Activated naive CD4-positive, alpha-beta T cell treated with anti-CD3 and anti-CD28 coated beads for 36 hours (primary cell): ENCODE data around the gene ZBTB46. TPM values are rescaled to one million over a fixed set of nuclear protein-coding genes. Genes with fewer than 3 reads are reported as not detected.

ENCODE experiments used
- CTCF ChIA-PET: fragments of 350-600 bp; sonication (Branson Sonifier 250); formaldehyde crosslinking; loops from one replicate; lab custom pipeline; 2021; ENCODE audit warnings: antibody characterized with exemption; lab: Charles Lee
- DNase-seq: peaks from one replicate; pipeline ENCODE4 v3.0.0-alpha.2; 2020
- H3K27ac Mint-ChIP-seq: one replicate; pipeline ENCODE4 v1.8.0; 2021; ENCODE audit warnings: mild to moderate bottlenecking, mixed read lengths
- H3K27me3 Mint-ChIP-seq: one replicate; pipeline ENCODE4 v1.8.0; 2021; ENCODE audit warnings: low read depth, mixed read lengths
- H3K36me3 Mint-ChIP-seq: one replicate; pipeline ENCODE4 v1.8.0; 2021; ENCODE audit warnings: low read depth, mixed read lengths
- H3K4me1 Mint-ChIP-seq: one replicate; pipeline ENCODE4 v1.8.0; 2021; ENCODE audit warnings: low read depth, mixed read lengths
- H3K4me3 Mint-ChIP-seq: one replicate; pipeline ENCODE4 v1.8.0; 2021; ENCODE audit warnings: mild to moderate bottlenecking, moderate library complexity, mixed read lengths
- H3K9me3 Mint-ChIP-seq: one replicate; pipeline ENCODE4 v1.8.0; 2021; ENCODE audit warnings: mixed read lengths
- intact Hi-C: fragments of 100-400 bp; cut with micrococcal nuclease; formaldehyde crosslinking; loops from one replicate; pipeline ENCODE4 v1.15.1; 2023
- total RNA-seq, 2 experiments: library from RNA; stranded (reverse); gene quantifications; one replicate each; pipeline ENCODE4 v1.2.3, GENCODE V29; 2021

Gene ZBTB46
- total RNA-seq, 2 experiments from 2014 or later, result 0.17 to 0.20 TPM

DNA sequence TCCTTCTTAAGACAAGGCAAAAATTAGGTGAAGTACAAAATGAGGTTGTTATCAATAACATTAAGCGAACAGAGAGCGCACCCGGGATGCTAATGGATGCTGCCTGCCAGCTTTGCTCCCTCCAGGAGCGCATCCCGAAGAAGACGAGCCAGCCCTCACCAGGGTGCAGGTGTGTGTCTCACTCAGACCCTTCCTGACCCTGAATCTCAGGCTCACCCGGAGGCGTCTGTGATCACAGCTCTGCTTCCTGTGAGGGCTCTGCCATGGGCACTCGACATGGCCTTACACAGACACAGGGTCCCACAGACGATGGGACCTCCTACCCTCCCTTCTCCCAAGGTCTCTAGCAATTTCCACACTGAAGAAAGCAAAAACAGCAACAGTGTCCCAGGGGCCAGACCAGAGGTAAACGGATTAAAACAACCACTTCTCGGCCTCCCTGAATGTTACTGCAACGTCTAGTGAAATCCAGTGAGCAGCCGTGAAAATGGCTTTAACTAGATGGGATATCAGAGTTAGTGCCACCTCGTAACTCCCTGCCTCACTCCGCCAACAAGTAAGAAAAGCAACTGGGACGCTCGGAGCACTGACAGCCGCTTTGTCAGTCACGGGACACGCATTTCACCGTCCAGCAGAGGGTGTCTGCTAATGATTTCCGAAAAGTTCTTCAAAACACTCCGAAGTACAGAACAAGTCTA lies 11.7 kb downstream of the ZBTB46 start:
- Mint-ChIP-seq H3K27ac (no peak overlapping the region), H3K4me3 (no peak overlapping the region), H3K36me3 (no peaks in the 10 kb centered on the region), H3K4me1 (no peaks in the 10 kb centered on the region), H3K9me3 (no peaks in the 10 kb centered on the region), H3K27me3 (no peaks in the 10 kb centered on the region)
- no peak for DNase-seq
- CTCF ChIA-PET, result no interaction called here
- intact Hi-C loops, result no loop called here

DNA sequence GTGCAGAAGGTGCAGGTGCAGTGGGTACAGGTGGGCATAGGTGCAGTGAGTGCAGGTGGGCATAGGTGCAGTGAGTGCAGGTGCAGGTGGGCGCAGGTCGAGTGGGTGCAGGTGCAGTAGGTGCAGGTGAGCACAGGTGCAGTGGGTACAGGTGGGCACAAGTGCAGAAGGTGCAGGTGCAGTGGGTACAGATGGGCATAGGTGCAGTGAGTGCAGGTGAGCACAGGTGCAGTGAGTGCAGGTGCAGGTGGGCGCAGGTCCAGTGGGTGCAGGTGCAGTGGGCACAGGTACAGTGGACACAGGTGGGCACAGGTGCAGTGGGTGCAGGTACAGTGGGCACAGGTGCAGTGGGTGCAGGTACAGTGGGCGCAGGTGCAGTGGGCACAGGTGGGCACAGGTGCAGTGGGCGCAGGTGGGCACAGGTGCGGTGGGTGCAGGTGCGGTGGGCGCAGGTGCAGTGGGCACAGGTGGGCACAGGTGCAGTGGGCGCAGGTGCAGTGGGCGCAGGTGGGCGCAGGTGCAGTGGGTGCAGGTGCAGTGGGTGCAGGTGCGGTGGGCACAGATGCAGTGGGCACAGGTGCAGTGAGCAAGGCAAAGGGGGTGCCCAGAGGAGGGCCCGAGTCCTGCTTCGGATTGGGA lies 15.3 kb downstream of the ZBTB46 start:
- intact Hi-C loops, result no loop called here

DNA sequence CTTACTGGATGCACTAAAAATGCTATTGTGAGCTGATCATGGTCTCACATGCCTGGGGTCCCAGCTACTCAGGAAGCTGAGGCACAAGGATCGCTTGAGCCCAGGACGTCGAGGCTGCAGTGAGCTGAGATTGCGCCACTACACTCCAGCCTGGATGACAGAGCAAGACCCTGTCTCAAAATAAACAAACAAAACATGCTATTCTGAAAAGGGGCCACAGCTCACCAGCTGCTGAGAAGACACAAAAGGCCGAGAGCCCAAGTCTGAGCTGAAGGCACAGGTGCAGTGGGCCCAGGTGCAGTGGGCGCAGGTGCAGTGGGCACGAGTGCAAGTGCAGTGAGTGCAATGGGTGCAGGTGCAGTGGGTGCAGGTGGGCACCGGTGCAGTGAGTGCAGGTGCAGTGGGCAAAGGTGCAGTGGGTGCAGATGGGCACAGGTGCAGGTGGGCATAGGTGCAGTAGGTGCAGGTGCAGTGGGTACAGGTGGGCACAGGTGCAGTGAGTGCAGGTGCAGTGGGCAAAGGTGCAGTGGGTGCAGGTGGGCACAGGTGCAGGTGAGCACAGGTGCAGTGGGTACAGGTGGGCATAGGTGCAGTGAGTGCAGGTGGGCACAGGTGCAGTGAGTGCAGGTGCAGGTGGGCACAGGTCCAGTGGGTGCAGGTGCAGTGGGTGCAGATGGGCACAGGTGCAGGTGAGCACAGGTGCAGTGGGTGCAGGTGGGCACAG lies 16.0 kb downstream of the ZBTB46 start:
- CTCF ChIA-PET, result interaction anchor here (0.5 kb wide), 1 partner anchor 10 kb away, joined by 3 read pairs; no protein-coding TSS in a partner anchor
- Mint-ChIP-seq H3K36me3 (no peaks in the 10 kb centered on the region), H3K4me1 (no peaks in the 10 kb centered on the region), H3K27ac (no peak overlapping the region), H3K4me3 (no peak overlapping the region), H3K9me3 (no peaks in the 10 kb centered on the region), H3K27me3 (peaks cover 1% of the 10 kb centered on the region)
- DNase-seq, result no peak
- intact Hi-C loops, result no loop called here

More for the DNA sequence above, 15.3 kb downstream of the ZBTB46 start:
- Mint-ChIP-seq H3K4me3 (no peak overlapping the region), H3K36me3 (no peaks in the 10 kb centered on the region), H3K27ac (no peak overlapping the region), H3K27me3 (peaks cover 1% of the 10 kb centered on the region), H3K9me3 (no peaks in the 10 kb centered on the region), H3K4me1 (no peaks in the 10 kb centered on the region)
- CTCF ChIA-PET, result no interaction called here
- no peak for DNase-seq

DNA sequence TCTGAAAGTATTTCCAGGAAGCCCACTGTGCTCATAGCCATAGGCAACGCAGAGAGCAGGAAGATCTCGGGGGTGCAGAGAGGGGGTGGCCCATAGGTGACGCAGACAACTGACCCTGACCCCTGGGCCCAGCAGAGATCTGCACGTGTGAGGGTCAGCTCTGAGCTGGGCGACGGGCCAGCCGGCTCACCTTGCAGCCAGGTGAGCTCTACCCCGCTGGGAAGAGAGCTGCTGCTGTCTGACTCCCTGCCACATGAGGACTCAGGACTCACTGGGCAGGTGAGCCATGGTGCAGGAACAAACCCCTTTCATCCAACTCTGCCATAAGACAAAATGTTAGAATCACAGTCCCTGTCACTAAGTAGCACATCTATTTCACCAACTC lies 19.6 kb downstream of the ZBTB46 start:
- Mint-ChIP-seq H3K9me3 (no peaks in the 10 kb centered on the region), H3K4me3 (no peak overlapping the region), H3K36me3 (no peaks in the 10 kb centered on the region), H3K4me1 (no peaks in the 10 kb centered on the region), H3K27ac (no peak overlapping the region), H3K27me3 (peaks cover 1% of the 10 kb centered on the region)
- intact Hi-C loops, result no loop called here
- DNase-seq, result no peak
- CTCF ChIA-PET, result no interaction called here

DNA sequence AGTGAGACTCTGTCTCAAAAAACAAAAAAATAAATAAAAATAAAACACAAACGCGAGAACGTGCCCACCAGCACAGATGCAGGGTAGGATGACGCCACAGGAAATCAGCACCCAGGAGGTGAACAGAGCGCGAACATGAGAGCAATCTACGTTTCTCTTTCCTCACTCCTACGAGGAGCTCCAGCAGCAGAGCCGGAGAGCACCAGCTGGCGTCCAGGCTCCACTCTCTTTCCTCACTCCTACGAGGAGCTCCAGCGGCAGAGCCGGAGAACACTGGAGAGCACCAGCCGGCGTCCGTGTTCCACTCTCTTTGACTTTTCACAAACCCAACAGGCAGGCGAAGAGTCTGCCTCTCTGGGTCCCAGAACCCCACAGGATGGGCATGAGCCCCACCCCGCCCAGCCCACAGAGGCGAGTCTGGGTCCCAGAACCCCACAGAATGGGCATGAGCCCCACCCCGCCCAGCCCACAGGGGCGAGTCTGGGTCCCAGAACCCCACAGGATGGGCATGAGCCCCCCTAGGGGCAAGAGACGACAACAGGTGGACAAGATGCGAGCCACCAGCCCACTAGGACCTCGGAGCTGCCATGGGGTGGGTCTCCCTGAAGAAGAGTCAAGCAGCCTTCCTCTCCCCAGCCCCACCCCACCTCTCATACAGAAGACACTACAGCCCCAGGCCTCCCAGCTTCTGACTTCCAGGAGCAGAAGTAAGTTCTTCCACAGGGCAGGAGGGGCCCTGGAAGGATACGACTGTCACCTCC lies 20.2 kb downstream of the ZBTB46 start:
- intact Hi-C loops, result no loop called here
- H3K4me1 Mint-ChIP-seq, result no peaks in the 10 kb centered on the region
- H3K27me3 Mint-ChIP-seq, result peaks cover 1% of the 10 kb centered on the region
- CTCF ChIA-PET, result no interaction called here
- no peaks in the 10 kb centered on the region for H3K36me3 Mint-ChIP-seq
- H3K4me3 Mint-ChIP-seq, result no peak overlapping the region
- DNase-seq, result no peak
- no peaks in the 10 kb centered on the region for H3K9me3 Mint-ChIP-seq
- no peak overlapping the region for H3K27ac Mint-ChIP-seq

DNA sequence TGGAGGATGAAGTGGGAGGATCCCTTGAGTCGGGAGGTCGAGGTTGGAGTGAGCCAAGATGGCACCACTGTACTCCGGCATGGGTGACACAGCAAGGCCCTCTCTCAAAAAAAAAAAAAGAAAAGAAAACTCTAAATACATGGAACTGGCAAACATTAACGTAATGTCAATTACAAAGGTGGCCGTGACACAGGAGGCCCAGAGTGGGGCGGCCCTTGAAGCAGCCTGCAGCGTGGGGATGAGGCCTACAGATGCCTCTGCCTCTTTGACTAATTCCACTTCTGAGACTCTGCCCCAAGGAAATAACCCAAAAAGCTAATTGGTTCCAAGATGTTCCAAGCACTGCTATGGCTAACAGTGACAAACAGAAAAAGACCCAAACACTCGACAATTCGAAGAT lies 21.2 kb downstream of the ZBTB46 start:
- CTCF ChIA-PET, result no interaction called here
- Mint-ChIP-seq H3K27ac (no peak overlapping the region), H3K36me3 (no peaks in the 10 kb centered on the region), H3K27me3 (peaks cover 1% of the 10 kb centered on the region), H3K4me3 (no peak overlapping the region), H3K9me3 (no peaks in the 10 kb centered on the region), H3K4me1 (no peaks in the 10 kb centered on the region)
- intact Hi-C loops, result no loop called here
- DNase-seq, result no peak

DNA sequence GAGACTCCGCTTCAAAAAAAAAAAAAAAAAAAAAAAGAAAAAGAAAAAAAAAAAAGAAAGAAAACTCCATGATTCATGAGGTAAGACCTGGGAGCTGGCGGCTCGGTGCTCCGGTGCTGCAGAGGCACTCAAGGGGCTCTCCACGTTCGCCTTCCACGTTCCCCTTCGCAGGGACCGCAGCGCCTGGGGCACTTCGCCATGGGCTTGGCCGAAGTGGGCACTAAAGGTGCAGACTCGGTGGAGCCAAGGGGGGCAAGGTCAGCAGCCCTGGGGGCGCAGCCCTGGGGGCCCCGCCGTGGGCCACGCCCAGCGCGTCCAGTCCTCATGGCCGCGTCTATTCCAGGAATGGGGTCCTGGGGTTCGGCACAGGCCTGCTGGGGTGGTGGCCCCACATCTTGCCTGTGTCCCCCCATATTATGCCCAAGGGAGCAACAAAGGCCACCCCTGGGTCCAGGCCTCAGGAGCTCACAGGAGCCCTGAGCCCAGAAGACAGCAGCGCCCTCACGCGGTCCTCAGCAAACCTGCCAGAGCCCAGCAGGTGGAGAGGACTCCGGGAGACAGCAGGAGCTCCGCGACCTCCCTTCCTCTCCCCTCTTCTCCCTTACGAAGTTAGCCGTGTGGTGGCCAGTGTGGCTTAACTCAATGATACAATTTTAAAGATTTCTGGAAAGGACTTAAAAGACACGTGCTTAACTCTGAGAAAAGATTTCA lies 21.9 kb downstream of the ZBTB46 start:
- no peaks in the 10 kb centered on the region for H3K36me3 Mint-ChIP-seq
- no peaks in the 10 kb centered on the region for H3K4me1 Mint-ChIP-seq
- no peaks in the 10 kb centered on the region for H3K9me3 Mint-ChIP-seq
- H3K4me3 Mint-ChIP-seq, result no peak overlapping the region
- H3K27me3 Mint-ChIP-seq, result peaks cover 1% of the 10 kb centered on the region
- intact Hi-C loops, result no loop called here
- H3K27ac Mint-ChIP-seq, result no peak overlapping the region
- CTCF ChIA-PET, result no interaction called here
- DNase-seq, result no peak

DNA sequence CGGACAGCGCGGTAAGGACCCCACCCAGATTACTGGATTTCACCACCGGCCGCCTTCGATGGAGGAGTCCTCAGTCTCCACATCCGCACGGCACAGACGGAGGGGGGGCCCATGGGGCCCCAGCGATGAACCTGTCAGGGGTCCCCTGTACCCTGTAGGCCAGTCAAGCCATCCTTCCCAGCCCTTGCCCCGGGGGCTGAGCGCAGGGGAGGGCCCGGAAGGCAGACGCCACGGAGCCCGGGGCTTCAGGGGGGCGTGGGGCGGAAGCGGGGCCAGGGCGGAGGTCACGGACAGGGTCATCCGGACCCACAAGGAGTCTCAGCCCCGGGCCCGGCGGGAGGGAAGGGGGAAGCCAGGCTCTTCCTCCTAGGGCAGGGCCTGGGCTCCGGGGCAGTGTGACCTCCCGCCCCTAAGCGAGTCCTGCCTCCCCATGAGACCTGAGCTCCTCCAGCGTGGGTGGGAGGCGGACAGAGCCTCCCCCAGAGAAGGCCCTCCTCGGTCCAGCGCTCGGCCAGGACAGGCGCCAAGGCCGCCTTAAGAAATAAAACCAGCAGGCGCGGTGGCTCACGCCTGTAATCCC lies 22.8 kb downstream of the ZBTB46 start:
- no peak overlapping the region for H3K27ac Mint-ChIP-seq
- peaks cover 3% of the 10 kb centered on the region for H3K27me3 Mint-ChIP-seq
- no peaks in the 10 kb centered on the region for H3K36me3 Mint-ChIP-seq
- no peaks in the 10 kb centered on the region for H3K9me3 Mint-ChIP-seq
- CTCF ChIA-PET, result interaction anchor here (0.6 kb wide), 1 partner anchor 18 kb away, joined by 4 read pairs; no protein-coding TSS in a partner anchor
- DNase-seq, result no peak
- peaks cover 4% of the 10 kb centered on the region for H3K4me1 Mint-ChIP-seq
- no peak overlapping the region for H3K4me3 Mint-ChIP-seq
- intact Hi-C loops, result no loop called here

DNA sequence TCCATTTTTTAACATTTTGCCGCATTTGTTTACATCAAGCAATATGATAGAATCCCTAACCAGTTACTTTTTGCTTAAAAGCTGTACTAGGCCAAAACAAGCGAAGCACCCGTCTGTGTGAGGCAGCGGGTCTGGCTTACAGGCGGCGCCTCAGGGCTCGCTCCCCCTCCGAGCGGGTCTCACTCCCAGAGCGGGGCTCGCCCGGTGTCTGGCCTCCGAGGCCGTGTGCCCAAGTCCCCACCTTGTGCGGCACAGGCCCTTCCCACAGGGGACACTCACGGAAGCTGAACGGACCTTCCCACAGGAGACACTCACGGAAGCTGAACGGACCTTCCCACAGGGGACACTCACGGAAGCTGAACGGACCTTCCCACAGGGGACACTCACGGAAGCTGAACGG lies 23.4 kb downstream of the ZBTB46 start:
- no peaks in the 10 kb centered on the region for H3K36me3 Mint-ChIP-seq
- H3K4me1 Mint-ChIP-seq, result peaks cover 4% of the 10 kb centered on the region
- no peaks in the 10 kb centered on the region for H3K9me3 Mint-ChIP-seq
- no peak overlapping the region for H3K4me3 Mint-ChIP-seq
- intact Hi-C loops, result no loop called here
- H3K27me3 Mint-ChIP-seq, result peaks cover 3% of the 10 kb centered on the region
- no peak overlapping the region for H3K27ac Mint-ChIP-seq
- no peak for DNase-seq
- CTCF ChIA-PET, result interaction anchor here (0.6 kb wide), 1 partner anchor 19 kb away, joined by 4 read pairs; no protein-coding TSS in a partner anchor

DNA sequence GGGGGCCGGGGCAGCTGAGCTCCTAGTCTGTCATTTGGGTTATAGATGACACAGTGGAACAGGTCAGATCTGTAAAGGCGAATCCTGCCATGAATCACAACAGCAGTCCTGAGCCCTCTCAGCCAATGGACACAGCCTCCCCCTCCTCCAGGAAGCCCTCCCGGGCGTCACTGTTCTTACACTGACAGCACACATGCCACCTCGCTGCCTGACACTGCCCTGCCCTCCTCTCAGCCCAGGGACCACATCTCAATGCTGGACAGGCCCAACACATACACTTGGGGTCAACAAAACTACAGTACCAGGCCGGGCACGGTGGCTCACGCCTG lies 26.8 kb downstream of the ZBTB46 start:
- Mint-ChIP-seq H3K4me1 (peaks cover 4% of the 10 kb centered on the region), H3K36me3 (no peaks in the 10 kb centered on the region), H3K4me3 (no peak overlapping the region), H3K9me3 (no peaks in the 10 kb centered on the region), H3K27me3 (peaks cover 3% of the 10 kb centered on the region), H3K27ac (no peak overlapping the region)
- DNase-seq, result no peak
- CTCF ChIA-PET, result interaction anchor here (1.7 kb wide), 1 partner anchor 18 kb away, joined by 4 read pairs; no protein-coding TSS in a partner anchor
- intact Hi-C loops, result no loop called here

DNA sequence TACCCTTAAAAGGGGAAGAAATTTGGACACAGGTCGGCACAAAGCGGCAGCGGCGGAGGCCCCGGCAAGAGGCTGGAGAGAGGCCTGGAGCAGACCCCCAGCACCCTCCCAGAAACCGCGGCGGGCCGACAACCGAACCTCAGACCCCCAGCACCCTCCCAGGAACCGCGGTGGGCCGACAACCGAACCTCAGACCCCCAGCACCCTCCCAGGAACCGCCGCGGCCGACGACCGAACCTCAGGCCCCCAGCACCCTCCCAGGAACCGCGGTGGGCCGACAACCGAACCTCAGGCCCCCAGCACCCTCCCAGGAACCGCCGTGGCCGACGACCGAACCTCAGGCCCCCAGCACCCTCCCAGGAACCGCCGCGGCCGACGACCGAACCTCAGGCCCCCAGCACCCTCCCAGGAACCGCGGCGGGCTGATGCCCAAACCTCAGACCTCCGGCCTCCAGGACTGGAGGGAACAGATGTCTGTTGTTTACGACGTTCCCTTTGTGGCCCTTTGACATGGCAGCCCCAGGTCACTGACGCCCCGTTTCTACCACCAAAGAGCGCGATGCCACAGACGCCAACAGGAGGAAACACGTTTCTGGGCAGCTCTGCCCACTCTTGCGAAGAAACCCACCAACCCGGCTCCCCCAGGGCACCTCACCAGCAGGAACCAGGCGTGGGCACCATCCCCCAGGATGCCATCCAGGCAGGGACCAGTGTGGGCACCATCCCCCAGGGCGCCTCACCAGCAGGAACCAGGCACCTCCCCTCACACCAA lies 28.4 kb downstream of the ZBTB46 start:
- CTCF ChIA-PET, result no interaction called here
- Mint-ChIP-seq H3K4me1 (peaks cover 4% of the 10 kb centered on the region), H3K4me3 (no peak overlapping the region), H3K9me3 (no peaks in the 10 kb centered on the region), H3K27ac (no peak overlapping the region), H3K36me3 (no peaks in the 10 kb centered on the region), H3K27me3 (peaks cover 3% of the 10 kb centered on the region)
- intact Hi-C loops, result no loop called here
- DNase-seq, result no peak
